OCI-LY7 (cell line): ENCODE measurements around the gene GLIS2. TPM values are rescaled to one million over a fixed set of nuclear protein-coding genes. Genes with fewer than 3 reads are reported as not detected.

Experiments used
- BruUV-seq: library from RNA; stranded (reverse); fragments of 400-500 nt; replicated peaks from 2 replicates; lab custom pipeline; 2021; lab: Mats Ljungman, UMichigan
- CTCF ChIA-PET: fragments of 300-600 bp; sonication (Branson Sonifier 250); formaldehyde crosslinking; loops from one replicate; lab custom pipeline; 2022; ENCODE audit warnings: antibody characterized with exemption; ENCODE audit not compliant: unreplicated experiment; lab: Charles Lee
- POLR2A ChIA-PET: fragments of 300-600 bp; sonication (Branson Sonifier 250); formaldehyde crosslinking; loops from one replicate; lab custom pipeline; 2022; ENCODE audit warnings: antibody characterized with exemption; lab: Charles Lee
- DNase-seq: peaks from one replicate; pipeline ENCODE4 v3.0.0-alpha.2; 2015; ENCODE audit warnings: low spot score
- H2AFZ ChIP-seq: fragments of 200-600 bp; sonication (generic), shearing (Covaris generic); 2 replicates; pipeline ENCODE4 v1.6.1; 2014; ENCODE audit warnings: mild to moderate bottlenecking, antibody characterized with exemption, low read length, moderate library complexity
- H3K27ac ChIP-seq: fragments of 200-600 bp; sonication (generic); 2 replicates; pipeline ENCODE4 v1.5.1; 2014; ENCODE audit warnings: mixed run types, low read depth, mild to moderate bottlenecking, moderate library complexity, low read length, inconsistent platforms; ENCODE audit not compliant: poor library complexity, severe bottlenecking
- H3K36me3 ChIP-seq: fragments of 200-600 bp; sonication (generic); 2 replicates; pipeline ENCODE4 v1.6.1; 2014; ENCODE audit warnings: mild to moderate bottlenecking, antibody characterized with exemption, low read length, moderate library complexity, mixed read lengths; ENCODE audit not compliant: insufficient read depth
- H3K4me1 ChIP-seq: fragments of 200-600 bp; sonication (generic); 2 replicates; pipeline ENCODE4 v1.5.1; 2014; ENCODE audit warnings: mild to moderate bottlenecking, low read length; ENCODE audit not compliant: insufficient read depth, poor library complexity, severe bottlenecking
- H3K4me2 ChIP-seq: fragments of 200-600 bp; sonication (generic); 2 replicates; pipeline ENCODE4 v1.6.1; 2014; ENCODE audit warnings: mild to moderate bottlenecking, low read length
- H3K4me3 ChIP-seq: fragments of 200-600 bp; sonication (generic); 2 replicates; pipeline ENCODE4 v1.5.1; 2014; ENCODE audit warnings: mild to moderate bottlenecking, low read depth, low read length; ENCODE audit not compliant: poor library complexity, severe bottlenecking
- H3K79me2 ChIP-seq: fragments of 200-600 bp; sonication (generic); 2 replicates; pipeline ENCODE4 v1.6.1; 2016; ENCODE audit warnings: low read depth, mild to moderate bottlenecking, low read length, moderate library complexity, mixed read lengths; ENCODE audit not compliant: insufficient read depth
- H3K9me2 ChIP-seq: fragments of 200-600 bp; sonication (generic); 2 replicates; pipeline ENCODE4 v1.6.1; 2016; ENCODE audit warnings: mild to moderate bottlenecking, low read length, mixed read lengths; ENCODE audit not compliant: insufficient read depth
- H3K9me3 ChIP-seq: fragments of 200-600 bp; sonication (generic); 2 replicates; pipeline ENCODE4 v1.6.1; 2014; ENCODE audit warnings: mild to moderate bottlenecking, mixed run types, low read length, mixed read lengths
- H4K20me1 ChIP-seq: fragments of 200-600 bp; sonication (generic); 2 replicates; pipeline ENCODE4 v1.6.1; 2014; ENCODE audit warnings: mild to moderate bottlenecking, antibody characterized with exemption, low read length, moderate library complexity, mixed read lengths; ENCODE audit not compliant: insufficient read depth
- CTCF ChIP-seq: fragments of 200-600 bp; sonication (generic); conservative IDR thresholded peaks from 2 replicates; pipeline ENCODE4 v1.5.1; 2014; ENCODE audit warnings: mild to moderate bottlenecking, antibody characterized with exemption, low read length, moderate library complexity, mixed read lengths
- EZH2phosphoT487 ChIP-seq: fragments of 200-600 bp; sonication (generic); IDR thresholded peaks from 2 replicates; pipeline ENCODE4 v1.6.1; 2018; ENCODE audit warnings: low read depth, borderline replicate concordance, mild to moderate bottlenecking, mixed run types, antibody characterized with exemption, low read length, moderate library complexity, mixed read lengths
- intact Hi-C: fragments of 100-400 bp; cut with micrococcal nuclease; formaldehyde crosslinking; loops from one replicate; pipeline ENCODE4 v1.10.0; 2022; ENCODE audit not compliant: unreplicated experiment
- total RNA-seq, 2 experiments: library from RNA; depleted of rRNA in 1 of 2; stranded (reverse); fragments of >200 nt in 1 of 2; shearing (Covaris generic) in 1 of 2; gene quantifications; 2 replicates each; pipeline ENCODE4 v1.2.3, GENCODE V29; 2014 to 2022

GLIS2 gene
- total RNA-seq, 2 experiments from 2014 or later = 0.08 TPM; not detected in 1

DNA sequence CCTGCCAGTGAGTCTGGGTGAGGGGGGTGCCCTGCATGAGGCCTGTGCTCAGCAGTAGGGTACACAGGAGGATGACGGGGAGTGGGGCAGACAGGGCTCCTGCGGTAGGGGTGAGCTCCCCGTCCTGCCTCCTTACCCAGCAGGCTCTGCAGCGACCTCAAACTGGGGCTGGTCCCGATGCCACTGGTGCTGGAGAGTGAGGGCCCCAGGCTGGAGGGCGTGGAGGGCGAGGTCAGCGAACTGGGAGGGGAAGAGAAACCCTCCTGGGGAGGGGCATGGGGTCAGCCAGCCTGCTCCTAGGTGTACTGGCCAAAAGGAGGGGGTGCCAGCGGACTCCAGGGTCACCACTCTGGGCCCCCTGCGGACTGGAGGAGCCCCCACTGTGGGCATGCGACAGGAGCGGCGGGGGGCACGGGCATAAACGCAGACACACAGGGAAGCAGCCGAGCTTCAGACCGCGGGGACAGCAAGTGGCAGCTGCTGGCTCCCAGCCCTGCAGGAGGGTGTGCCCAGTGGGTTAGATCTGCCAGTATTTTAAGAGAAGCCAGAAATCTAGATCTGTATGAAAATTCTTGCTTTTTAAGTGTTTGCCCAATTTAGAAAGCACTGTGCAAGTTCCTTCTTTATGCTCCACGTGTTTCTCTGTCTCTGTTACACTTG lies 46.7 kb downstream of the GLIS2 start:
- Histone ChIP-seq H3K4me3 (no peak overlapping the region), H3K4me2 (peak overlapping the region; percentile 11; the same call in 1 of the 2 replicates), H3K27ac (peak overlapping the region; percentile 30), H4K20me1 (no peaks in the 10 kb centered on the region), H3K79me2 (no peaks in the 10 kb centered on the region), H2AFZ (no peak overlapping the region), H3K9me3 (no peaks in the 10 kb centered on the region), H3K36me3 (peaks cover 83% of the 10 kb centered on the region), H3K9me2 (no peaks in the 10 kb centered on the region), H3K4me1 (peaks cover 12% of the 10 kb centered on the region)
- DNase-seq = peak; percentile 16
- POLR2A ChIA-PET = no interaction called here
- CTCF ChIA-PET = no interaction called here
- BruUV-seq = no TSS peak
- intact Hi-C loops = no loop called here
- TF ChIP-seq EZH2phosphoT487 (no peak), CTCF (no peak)

DNA sequence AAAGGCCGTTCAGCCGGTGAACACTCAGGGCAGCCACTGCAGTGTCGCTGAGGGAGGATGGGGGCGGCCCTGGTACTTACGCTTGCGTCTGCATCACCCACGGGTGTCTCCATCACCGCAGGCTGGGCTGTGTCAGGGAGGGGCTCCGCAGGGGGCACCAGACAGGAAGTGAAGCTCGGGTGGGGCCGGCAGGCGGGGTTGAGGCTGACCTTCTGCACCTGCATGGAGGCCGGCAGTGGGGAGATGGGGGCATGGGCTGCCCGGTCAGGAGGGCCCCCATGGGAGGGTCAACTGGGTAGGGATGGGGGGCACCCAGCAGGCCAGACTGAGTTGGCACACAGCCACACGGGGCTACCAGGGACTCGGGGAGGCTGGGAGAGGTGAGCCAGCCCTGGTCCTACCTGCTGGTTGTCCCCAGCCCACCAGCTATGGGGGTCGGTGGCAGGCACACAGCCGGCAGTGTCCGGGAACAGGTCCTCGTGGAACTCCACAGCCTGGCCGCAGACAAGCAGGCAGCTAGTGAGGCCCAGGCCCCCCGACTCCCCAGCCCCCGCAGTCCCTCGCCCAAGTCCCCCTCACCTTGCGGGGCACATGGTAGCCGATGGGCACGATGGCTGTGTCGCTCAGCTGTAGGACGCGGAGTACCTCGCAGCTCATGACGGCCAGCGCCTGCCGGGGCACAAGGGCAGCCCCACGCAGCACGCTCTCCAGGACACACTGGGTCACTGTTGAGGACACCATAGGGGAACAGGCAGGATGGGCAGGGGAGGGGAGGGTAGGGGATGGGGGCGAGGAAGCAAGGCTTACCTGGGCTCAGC lies 48.5 kb downstream of the GLIS2 start:
- TF ChIP-seq EZH2phosphoT487 = no peak
- TF ChIP-seq CTCF = no peak
- Histone ChIP-seq H3K79me2 (no peaks in the 10 kb centered on the region), H2AFZ (no peak overlapping the region), H3K4me3 (no peak overlapping the region), H3K9me3 (no peaks in the 10 kb centered on the region), H4K20me1 (no peaks in the 10 kb centered on the region), H3K9me2 (no peaks in the 10 kb centered on the region), H3K27ac (no peak overlapping the region), H3K4me2 (no peak overlapping the region), H3K4me1 (peaks cover 12% of the 10 kb centered on the region), H3K36me3 (peaks cover 67% of the 10 kb centered on the region)
- BruUV-seq = no TSS peak
- no peak for DNase-seq
- CTCF ChIA-PET = interaction anchor here (0.7 kb wide), 1 partner anchor 107 kb away, joined by 3 read pairs; no protein-coding TSS in a partner anchor
- POLR2A ChIA-PET = no interaction called here
- intact Hi-C loops = no loop called here

- Histone ChIP-seq H3K36me3 (peaks cover 63% of the 10 kb centered on the region), H3K27ac (no peak overlapping the region)
- CTCF ChIA-PET = interaction anchor here (0.7 kb wide), 1 partner anchor 38 kb away, joined by 3 read pairs; no protein-coding TSS in a partner anchor
These were observed 49.1 kb downstream of the GLIS2 start for GRCh38 chr16:4365014-4365406.

More at GRCh38 chr16:4365014-4365406, 49.1 kb downstream of the GLIS2 start:
- Histone ChIP-seq H4K20me1 (no peaks in the 10 kb centered on the region), H3K79me2 (no peaks in the 10 kb centered on the region), H3K9me3 (no peaks in the 10 kb centered on the region), H3K4me3 (no peak overlapping the region), H2AFZ (no peak overlapping the region), H3K4me1 (peaks cover 12% of the 10 kb centered on the region), H3K4me2 (no peak overlapping the region), H3K9me2 (no peaks in the 10 kb centered on the region)
- no TSS peak for BruUV-seq
- POLR2A ChIA-PET = no interaction called here
- intact Hi-C loops = no loop called here
- no peak for DNase-seq
- TF ChIP-seq EZH2phosphoT487 (no peak), CTCF (no peak)
